ENCODE results near the gene WNT5A. TPM values are rescaled to one million over a fixed set of nuclear protein-coding genes. Genes with fewer than 3 reads are reported as not detected.

Gene WNT5A
- total RNA-seq = not detected

GRCh38 chr3:55486857-55487380 lies at the start of gene WNT5A:
Gene WNT5A (minus strand): TSS chr3:55487306. CDS start chr3:55486985, 321 bp downstream.
- DNase-seq (ENCODE audit: low spot score in 2 of 2) (no peak), ATAC-seq (no peak)
- Mint-ChIP-seq H3K27ac (no peak within 1 kb of the TSS), H3K9me3 (no peaks in the 10 kb centered on the region), H3K36me3 (peaks cover 6 to 17% of the 10 kb centered on the region in 2 donors)

- DNase-seq (ENCODE audit: low spot score in 2 of 2) (no peak), ATAC-seq (no peak)
- Mint-ChIP-seq H3K36me3 (no peaks in the 10 kb centered on the region), H3K9me3 (no peaks in the 10 kb centered on the region), H3K27ac (no peak overlapping the region)
These were observed 47.8 kb upstream of the WNT5A start for GRCh38 chr3:55534876-55535275.

- H3K9me3 Mint-ChIP-seq = no peaks in the 10 kb centered on the region
- no peaks in the 10 kb centered on the region for H3K36me3 Mint-ChIP-seq
- DNase-seq (ENCODE audit: low spot score in 2 of 2) (no peak), ATAC-seq (no peak)
- no peak overlapping the region for H3K27ac Mint-ChIP-seq
These were observed 45.7 kb upstream of the WNT5A start for GRCh38 chr3:55532806-55533205.

GRCh38 chr3:55531321-55531720 lies 44.2 kb upstream of the WNT5A start:
- Mint-ChIP-seq H3K9me3 (peaks cover 0 to 3% of the 10 kb centered on the region in 2 donors), H3K27ac (no peak overlapping the region), H3K36me3 (no peaks in the 10 kb centered on the region)
- DNase-seq (ENCODE audit: low spot score in 2 of 2) (no peak), ATAC-seq (no peak)

- ATAC-seq = no peak
- DNase-seq (ENCODE audit: low spot score in 2 of 2) = no peak
- Mint-ChIP-seq H3K9me3 (peaks cover 0 to 3% of the 10 kb centered on the region in 2 donors), H3K27ac (no peak overlapping the region), H3K36me3 (no peaks in the 10 kb centered on the region)
These were observed 40.3 kb upstream of the WNT5A start for GRCh38 chr3:55527361-55527760.

GRCh38 chr3:55526332-55527030 lies 39.4 kb upstream of the WNT5A start:
- no peaks in the 10 kb centered on the region for H3K36me3 Mint-ChIP-seq
- peaks cover 0 to 3% of the 10 kb centered on the region in 2 donors for H3K9me3 Mint-ChIP-seq
- H3K27ac Mint-ChIP-seq = no peak overlapping the region
- DNase-seq (ENCODE audit: low spot score in 2 of 2) = no peak
- no peak for ATAC-seq

GRCh38 chr3:55525436-55525835 lies 38.3 kb upstream of the WNT5A start:
- DNase-seq (ENCODE audit: low spot score in 2 of 2) = no peak
- H3K27ac Mint-ChIP-seq = no peak overlapping the region
- H3K36me3 Mint-ChIP-seq = no peaks in the 10 kb centered on the region
- peaks cover 0 to 3% of the 10 kb centered on the region in 2 donors for H3K9me3 Mint-ChIP-seq
- ATAC-seq = no peak

GRCh38 chr3:55524565-55525244 lies 37.6 kb upstream of the WNT5A start:
- ATAC-seq = no peak
- Mint-ChIP-seq H3K9me3 (peaks cover 0 to 3% of the 10 kb centered on the region in 2 donors), H3K27ac (no peak overlapping the region), H3K36me3 (no peaks in the 10 kb centered on the region)
- DNase-seq (ENCODE audit: low spot score in 2 of 2) = no peak

GRCh38 chr3:55523471-55523870 lies 36.4 kb upstream of the WNT5A start:
- H3K9me3 Mint-ChIP-seq = peaks cover 0 to 3% of the 10 kb centered on the region in 2 donors
- H3K27ac Mint-ChIP-seq = no peak overlapping the region
- no peaks in the 10 kb centered on the region for H3K36me3 Mint-ChIP-seq
- DNase-seq (ENCODE audit: low spot score in 2 of 2) (no peak), ATAC-seq (no peak)

GRCh38 chr3:55521738-55522421 lies 34.8 kb upstream of the WNT5A start:
- DNase-seq (ENCODE audit: low spot score in 2 of 2) (no peak), ATAC-seq (no peak)
- Mint-ChIP-seq H3K27ac (no peak overlapping the region), H3K9me3 (no peaks in the 10 kb centered on the region), H3K36me3 (no peaks in the 10 kb centered on the region)

- no peaks in the 10 kb centered on the region for H3K36me3 Mint-ChIP-seq
- no peak overlapping the region for H3K27ac Mint-ChIP-seq
- no peaks in the 10 kb centered on the region for H3K9me3 Mint-ChIP-seq
- DNase-seq (ENCODE audit: low spot score in 2 of 2) = no peak
- ATAC-seq = no peak
These were observed 34.1 kb upstream of the WNT5A start for GRCh38 chr3:55521064-55521737.

- no peaks in the 10 kb centered on the region for H3K36me3 Mint-ChIP-seq
- no peak for DNase-seq (ENCODE audit: low spot score in 2 of 2)
These were observed 31.9 kb upstream of the WNT5A start for GRCh38 chr3:55519019-55519418.

GRCh38 chr3:55518451-55518850 lies 31.3 kb upstream of the WNT5A start:
- DNase-seq (ENCODE audit: low spot score in 2 of 2) (no peak), ATAC-seq (no peak)
- no peaks in the 10 kb centered on the region for H3K36me3 Mint-ChIP-seq
- no peak overlapping the region for H3K27ac Mint-ChIP-seq
- H3K9me3 Mint-ChIP-seq = no peaks in the 10 kb centered on the region

More at GRCh38 chr3:55519019-55519418, 31.9 kb upstream of the WNT5A start:
- Mint-ChIP-seq H3K27ac (no peak overlapping the region), H3K9me3 (no peaks in the 10 kb centered on the region)
- no peak for ATAC-seq

- no peaks in the 10 kb centered on the region for H3K9me3 Mint-ChIP-seq
- DNase-seq (ENCODE audit: low spot score in 2 of 2) (no peak), ATAC-seq (no peak)
- no peak overlapping the region for H3K27ac Mint-ChIP-seq
- H3K36me3 Mint-ChIP-seq = no peaks in the 10 kb centered on the region
These were observed 29.4 kb upstream of the WNT5A start for GRCh38 chr3:55516392-55517030.

- ATAC-seq (no peak), DNase-seq (ENCODE audit: low spot score in 2 of 2) (no peak)
- Mint-ChIP-seq H3K27ac (no peak overlapping the region), H3K36me3 (no peaks in the 10 kb centered on the region), H3K9me3 (no peaks in the 10 kb centered on the region)
These were observed 28.6 kb upstream of the WNT5A start for GRCh38 chr3:55515550-55516246.

- ATAC-seq (no peak), DNase-seq (ENCODE audit: low spot score in 2 of 2) (no peak)
- H3K36me3 Mint-ChIP-seq = no peaks in the 10 kb centered on the region
- H3K27ac Mint-ChIP-seq = no peak overlapping the region
- no peaks in the 10 kb centered on the region for H3K9me3 Mint-ChIP-seq
These were observed 27.9 kb upstream of the WNT5A start for GRCh38 chr3:55514962-55515361.

Measured in activated naive CD4-positive, alpha-beta T cell treated with anti-CD3 and anti-CD28 coated beads, Interleukin-2, amount 50 U/mL, for 72 hours (primary cell).